ENCODE data around the gene COPE.

The COPE gene

DNA sequence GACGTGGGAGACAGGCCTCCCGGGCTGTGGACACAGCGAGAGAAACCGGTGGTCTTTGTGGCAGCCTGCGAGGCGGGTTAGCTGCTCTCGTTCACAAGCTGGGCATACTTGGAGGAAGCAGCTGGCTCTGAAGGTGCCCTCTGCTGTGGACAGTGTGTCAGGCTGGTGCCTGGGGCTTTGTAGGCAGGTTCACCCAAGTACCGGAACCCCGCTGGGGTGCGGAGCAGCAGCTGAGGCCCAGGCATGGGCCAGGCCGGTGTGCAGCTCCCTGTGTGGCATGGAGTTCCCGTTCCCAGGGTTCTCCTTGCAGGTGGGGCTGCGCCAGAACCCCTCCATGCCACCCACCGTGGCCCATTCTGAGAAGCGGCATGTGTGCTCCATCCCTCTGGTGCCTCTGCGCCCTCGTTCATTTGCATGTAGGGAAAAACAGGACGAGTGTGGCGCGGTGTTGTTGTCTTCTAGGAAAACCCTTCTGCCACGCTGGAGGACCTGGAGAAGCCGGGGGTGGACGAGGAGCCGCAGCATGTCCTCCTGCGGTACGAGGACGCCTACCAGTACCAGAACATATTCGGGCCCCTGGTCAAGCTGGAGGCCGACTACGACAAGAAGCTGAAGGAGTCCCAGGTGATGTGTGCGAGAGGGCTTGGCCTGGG, 67.4 kb downstream of the COPE start:
- DNase-seq (ENCODE audit: low read depth) = no peak

DNA sequence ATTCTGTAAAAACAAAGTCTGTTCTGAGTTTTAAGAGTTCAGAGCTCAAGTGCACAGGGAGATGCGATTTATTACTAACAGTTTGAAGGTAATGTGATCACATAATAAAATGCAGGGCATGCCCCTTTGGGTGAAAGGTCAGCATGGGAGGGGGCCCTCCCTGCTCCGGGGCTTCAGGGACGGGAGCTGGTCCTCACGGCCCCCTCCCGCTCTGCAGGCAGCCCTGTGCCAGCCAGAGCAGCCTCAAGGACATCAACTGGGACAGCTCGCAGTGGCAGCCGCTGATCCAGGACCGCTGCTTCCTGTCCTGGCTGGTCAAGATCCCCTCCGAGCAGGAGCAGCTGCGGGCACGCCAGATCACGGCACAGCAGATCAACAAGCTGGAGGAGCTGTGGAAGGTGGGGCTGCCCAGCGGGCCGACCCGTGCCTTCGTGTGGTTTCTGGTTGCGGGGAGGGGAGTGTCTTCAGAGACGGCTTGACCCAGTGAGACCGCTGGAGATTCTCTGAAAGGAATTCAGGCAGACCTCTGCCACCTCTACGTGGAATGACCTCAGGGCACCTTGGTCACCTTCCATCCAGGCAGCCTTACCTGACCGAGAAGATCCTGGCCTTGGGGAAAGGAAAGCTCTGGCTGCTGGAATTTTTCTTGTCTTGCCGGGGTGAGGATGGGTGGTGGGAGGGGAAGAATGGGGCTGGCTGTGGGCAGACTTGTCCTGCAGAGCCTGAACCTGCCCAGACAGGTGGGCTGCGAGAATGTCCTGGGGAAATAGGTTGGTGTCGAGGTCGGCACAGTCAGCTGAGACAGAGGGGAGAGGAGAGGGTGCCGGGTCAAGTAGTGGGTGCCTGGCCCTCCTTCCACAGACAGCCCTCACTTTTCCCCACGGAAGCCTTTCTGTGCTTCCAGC, 68.5 kb downstream of the COPE start:
- no peak for DNase-seq (ENCODE audit: low read depth)

DNA sequence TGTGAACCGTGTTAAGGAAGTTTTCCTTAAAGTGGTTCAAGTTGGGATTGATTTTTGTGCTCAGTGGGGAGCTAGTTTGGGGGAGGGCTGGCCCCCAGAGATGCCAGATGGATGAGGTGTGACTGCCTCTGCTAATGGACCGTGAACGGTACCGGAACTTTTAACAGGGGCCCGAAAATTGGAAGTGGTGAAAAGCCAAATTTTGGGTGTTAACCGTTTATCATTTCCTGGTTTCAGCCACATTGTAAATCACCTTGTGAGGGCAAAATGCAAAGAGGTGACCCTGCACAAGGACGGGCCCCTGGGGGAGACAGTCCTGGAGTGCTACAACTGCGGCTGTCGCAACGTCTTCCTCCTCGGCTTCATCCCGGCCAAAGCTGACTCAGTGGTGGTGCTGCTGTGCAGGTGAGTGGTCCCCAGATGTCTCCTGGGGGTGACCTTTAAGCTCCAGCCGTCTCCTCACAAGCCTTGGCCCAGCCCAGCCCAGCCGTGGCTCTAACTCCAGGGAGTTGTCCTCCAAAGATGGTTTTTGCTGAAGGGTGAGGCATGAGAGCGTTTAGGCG, 69.3 kb downstream of the COPE start:
- DNase-seq (ENCODE audit: low read depth) = no peak
